ENCODE measurements around the gene PELI3.
A peak's percentile ranks its signal among the peaks of the same experiment; 100 is the strongest.
"Not testable (repeated sequence)": the region's sequence is repeated elsewhere in the genome, so short reads cannot be mapped to it uniquely, and the experiment has no call there.

The PELI3 gene

GRCh38 chr11:66466225-66467033, at the start of gene PELI3:
Gene PELI3 (plus strand): TSS chr11:66466905. CDS start chr11:66468129, 1,224 bp downstream.
- DNase-seq: peak; percentile 92

- DNase-seq: no peak
Measured at GRCh38 chr11:66417000-66417399, 49.7 kb upstream of the PELI3 start.

- DNase-seq: peak; percentile 11
Measured at GRCh38 chr11:66418168-66418985, 48.3 kb upstream of the PELI3 start.

GRCh38 chr11:66418986-66419308, 47.8 kb upstream of the PELI3 start:
- no peak for DNase-seq

GRCh38 chr11:66419825-66420224, 46.9 kb upstream of the PELI3 start:
- peak; percentile 19 for DNase-seq

GRCh38 chr11:66420671-66421476, 45.8 kb upstream of the PELI3 start, which contains the start of gene NPAS4:
Gene NPAS4 (plus strand): TSS chr11:66421035. CDS start chr11:66421180, 145 bp downstream.
- DNase-seq: peak; percentile 91

GRCh38 chr11:66421492-66422205, 45.1 kb upstream of the PELI3 start:
- DNase-seq: no peak

- DNase-seq: no peak
Measured at GRCh38 chr11:66426314-66426713, 40.4 kb upstream of the PELI3 start.

GRCh38 chr11:66428933-66429332, 37.8 kb upstream of the PELI3 start:
- DNase-seq: no peak

GRCh38 chr11:66429983-66430602, 36.6 kb upstream of the PELI3 start:
- peak; percentile 86 for DNase-seq

GRCh38 chr11:66431287-66431686, 35.4 kb upstream of the PELI3 start:
- DNase-seq: not testable (repeated sequence)

- DNase-seq: not testable (repeated sequence)
Measured at GRCh38 chr11:66431871-66432329, 34.8 kb upstream of the PELI3 start.

- no peak for DNase-seq
Measured at GRCh38 chr11:66432597-66432996, 34.1 kb upstream of the PELI3 start.

GRCh38 chr11:66437979-66438503, 28.7 kb upstream of the PELI3 start:
- no peak for DNase-seq

GRCh38 chr11:66438504-66439466, 27.9 kb upstream of the PELI3 start, which contains the start of gene MRPL11:
Gene MRPL11 (minus strand): TSS chr11:66438848. CDS start chr11:66438754, 94 bp downstream.
- DNase-seq: peak; percentile 96

- DNase-seq: not testable (repeated sequence)
Measured at GRCh38 chr11:66440101-66440939, 26.4 kb upstream of the PELI3 start.

- DNase-seq: not testable (repeated sequence)
Measured at GRCh38 chr11:66440940-66441282, 25.8 kb upstream of the PELI3 start.

- DNase-seq: no peak
Measured at GRCh38 chr11:66443602-66444001, 23.1 kb upstream of the PELI3 start.

GRCh38 chr11:66447012-66447411, 19.7 kb upstream of the PELI3 start:
- no peak for DNase-seq
